ENCODE measurements around the gene AP4E1.
"Not testable (repeated sequence)": the region's sequence is repeated elsewhere in the genome, so short reads cannot be mapped to it uniquely, and the experiment has no call there.

AP4E1 gene

DNA sequence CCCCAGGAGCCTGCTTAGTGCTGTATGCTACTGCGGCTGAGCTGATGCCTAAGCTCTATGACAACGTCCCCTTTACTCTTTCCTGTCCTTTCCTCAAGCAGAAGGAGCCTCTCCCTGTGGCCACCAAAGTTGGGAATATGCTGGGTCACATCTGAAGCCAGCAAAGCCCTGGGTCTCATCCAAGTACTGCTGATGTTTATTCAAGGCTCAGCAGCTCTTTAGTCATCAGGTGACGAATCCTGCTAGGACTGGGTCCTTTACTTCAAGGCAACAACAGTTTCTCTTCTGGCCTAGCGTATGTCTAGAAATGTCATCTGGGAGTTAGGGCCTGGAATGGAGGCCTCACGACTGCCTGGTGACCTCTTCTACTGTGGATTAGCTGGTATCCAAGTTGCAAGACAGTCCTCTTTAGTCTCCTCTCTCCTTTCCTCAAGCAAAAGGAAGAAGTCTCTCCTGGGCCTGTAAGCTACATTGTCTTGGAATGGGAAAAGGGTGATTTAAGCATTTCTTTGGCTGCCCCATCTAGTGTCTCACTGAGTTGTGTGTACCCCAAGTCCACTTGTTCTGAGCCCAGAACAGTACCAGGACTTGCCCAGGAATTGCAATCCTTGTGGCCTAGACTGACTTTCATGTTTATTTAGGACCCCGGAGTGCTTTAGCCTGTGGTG, 122.3 kb downstream of the AP4E1 start:
- no peak for DNase-seq

GRCh38 chr15:51037474-51037873, 129.0 kb downstream of the AP4E1 start:
- not testable (repeated sequence) for DNase-seq

GRCh38 chr15:51038162-51038973, 129.9 kb downstream of the AP4E1 start:
- no peak for DNase-seq

DNA sequence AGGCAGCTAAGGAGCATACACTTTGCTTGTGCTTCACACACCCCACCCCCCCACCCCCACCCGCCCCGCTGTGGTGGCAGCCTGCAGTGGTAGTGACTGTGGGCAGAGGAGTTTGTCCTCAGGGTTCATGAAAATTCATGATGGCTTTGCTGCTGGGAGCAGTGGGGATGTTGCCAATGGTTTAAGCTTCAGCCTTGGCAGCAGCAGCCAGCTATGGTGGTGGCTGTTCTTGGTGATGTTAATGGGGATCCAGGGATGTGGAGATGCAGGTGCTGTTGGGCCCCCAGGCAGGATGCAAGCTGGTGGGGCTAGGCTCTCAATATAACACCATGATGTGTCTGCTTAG, 130.5 kb downstream of the AP4E1 start:
- no peak for DNase-seq

- DNase-seq, result no peak
These were observed 135.7 kb downstream of the AP4E1 start for GRCh38 chr15:51044037-51044727.

- no peak for DNase-seq
These were observed 137.5 kb downstream of the AP4E1 start for GRCh38 chr15:51046016-51046415.

GRCh38 chr15:51046799-51047449, 138.4 kb downstream of the AP4E1 start:
- no peak for DNase-seq

- DNase-seq, result peak; percentile 5
These were observed 139.8 kb downstream of the AP4E1 start for GRCh38 chr15:51048308-51048707.

- no peak for DNase-seq
These were observed 140.6 kb downstream of the AP4E1 start for GRCh38 chr15:51049081-51049480.

- DNase-seq, result no peak
These were observed 143.3 kb downstream of the AP4E1 start for GRCh38 chr15:51051776-51052175.

- DNase-seq, result no peak
These were observed 145.1 kb downstream of the AP4E1 start for GRCh38 chr15:51053571-51053970.

DNA sequence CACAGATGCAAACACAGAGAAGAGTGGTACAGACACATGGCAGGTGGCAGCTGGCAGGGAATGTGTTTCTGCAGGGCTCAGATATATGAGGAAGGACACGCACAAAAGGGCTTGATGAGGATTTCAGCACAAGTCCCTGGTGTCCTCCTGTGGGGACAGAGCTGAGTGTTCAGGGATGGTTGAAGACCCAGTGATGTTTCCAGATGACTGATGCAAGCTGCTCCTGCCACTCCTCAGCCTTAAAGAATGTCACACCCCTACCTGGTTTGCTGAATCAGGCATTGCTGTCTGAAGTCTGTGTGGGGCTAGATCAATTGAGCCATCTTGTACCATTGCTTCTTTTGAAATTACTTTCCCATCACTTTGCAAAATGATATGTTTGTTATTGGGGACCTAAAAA, 146.1 kb downstream of the AP4E1 start:
- DNase-seq, result no peak
